Measurements from ENCODE around the gene SYNRG. TPM values are rescaled to one million over a fixed set of nuclear protein-coding genes. Genes with fewer than 3 reads are reported as not detected.

Gene SYNRG
- total RNA-seq, 4 donors from 2014 or later: 30.2 to 151 (median 56.7) TPM

- Histone ChIP-seq H3K27me3 (no peaks in the 10 kb centered on the region), H3K27ac (no peak overlapping the region), H3K4me3 (no peak overlapping the region), H3K36me3 (peaks cover 0 to 44% (median 22%) of the 10 kb centered on the region in 4 donors), H3K4me1 (no peaks in the 10 kb centered on the region), H3K9me3 (no peaks in the 10 kb centered on the region)
- TF ChIP-seq POLR2A (IDR thresholded peaks at IDR 0.05) (no peak), POLR2AphosphoS5 (IDR thresholded peaks at IDR 0.05) (no peak)
- TF ChIP-seq, protein P1, sequence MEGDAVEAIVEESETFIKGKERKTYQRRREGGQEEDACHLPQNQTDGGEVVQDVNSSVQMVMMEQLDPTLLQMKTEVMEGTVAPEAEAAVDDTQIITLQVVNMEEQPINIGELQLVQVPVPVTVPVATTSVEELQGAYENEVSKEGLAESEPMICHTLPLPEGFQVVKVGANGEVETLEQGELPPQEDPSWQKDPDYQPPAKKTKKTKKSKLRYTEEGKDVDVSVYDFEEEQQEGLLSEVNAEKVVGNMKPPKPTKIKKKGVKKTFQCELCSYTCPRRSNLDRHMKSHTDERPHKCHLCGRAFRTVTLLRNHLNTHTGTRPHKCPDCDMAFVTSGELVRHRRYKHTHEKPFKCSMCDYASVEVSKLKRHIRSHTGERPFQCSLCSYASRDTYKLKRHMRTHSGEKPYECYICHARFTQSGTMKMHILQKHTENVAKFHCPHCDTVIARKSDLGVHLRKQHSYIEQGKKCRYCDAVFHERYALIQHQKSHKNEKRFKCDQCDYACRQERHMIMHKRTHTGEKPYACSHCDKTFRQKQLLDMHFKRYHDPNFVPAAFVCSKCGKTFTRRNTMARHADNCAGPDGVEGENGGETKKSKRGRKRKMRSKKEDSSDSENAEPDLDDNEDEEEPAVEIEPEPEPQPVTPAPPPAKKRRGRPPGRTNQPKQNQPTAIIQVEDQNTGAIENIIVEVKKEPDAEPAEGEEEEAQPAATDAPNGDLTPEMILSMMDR (IDR thresholded peaks at IDR 0.05): no peak
- in situ Hi-C loops (cut with MboI; ENCODE audit: low pct_ligation_motif_present in 1 of 4, low pct_unique_long_range_greater_than_20kb in 1 of 4, low sequenced_read_pairs in 3 of 4) (no loop called here), intact Hi-C loops (cut with DNase I; ENCODE audit: low total_unique reads) (no loop called here)
- WGBS, 2 donors (ENCODE audit: low coverage in 1 of 2): 92 to 100% methylated on average over 1 to 5 of the region's 5 CpGs
- DNase-seq: no peak
These were observed 87.4 kb downstream of the SYNRG start for GRCh38 chr17:37521821-37522220.

DNA sequence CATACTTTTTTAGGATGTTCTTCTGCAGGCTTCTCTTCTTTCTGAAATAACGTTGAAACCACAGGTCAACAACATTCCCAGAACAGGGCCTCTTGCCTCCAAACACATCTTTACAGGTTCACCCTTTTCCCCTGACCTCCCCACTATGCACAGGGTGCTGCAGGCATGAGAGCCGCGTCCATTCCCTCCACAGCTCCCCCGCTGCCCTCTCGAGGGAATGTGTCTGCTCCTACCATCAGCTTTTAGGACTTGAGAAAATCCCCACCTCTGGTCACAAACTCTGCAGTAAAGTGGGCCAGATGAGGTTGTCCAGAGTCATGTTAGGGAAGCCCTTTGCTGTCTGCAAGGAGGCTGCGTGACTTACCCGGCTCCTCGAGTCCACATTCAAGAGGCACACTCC is 89.0 kb downstream of the SYNRG start:
- H3K4me3 ChIP-seq: no peak overlapping the region
- DNase-seq: no peak
- H3K27ac ChIP-seq: no peak overlapping the region
- H3K9me3 ChIP-seq: no peaks in the 10 kb centered on the region
- peaks cover 0 to 4% (median 0%) of the 10 kb centered on the region in 4 donors for H3K4me1 ChIP-seq
- H3K27me3 ChIP-seq: no peaks in the 10 kb centered on the region
- 88 to 89% methylated on average over 1 to 8 of the region's 8 CpGs for WGBS, 2 donors (ENCODE audit: low coverage in 1 of 2)
- TF ChIP-seq POLR2AphosphoS5 (IDR thresholded peaks at IDR 0.05) (no peak), EP300 (IDR thresholded peaks at IDR 0.05; ENCODE audit: low read depth) (no peak), POLR2A (IDR thresholded peaks at IDR 0.05) (no peak)
- TF ChIP-seq, protein P1 (IDR thresholded peaks at IDR 0.05): no peak
- intact Hi-C loops (cut with DNase I; ENCODE audit: low total_unique reads) (no loop called here), in situ Hi-C loops (cut with MboI; ENCODE audit: low pct_ligation_motif_present in 1 of 4, low pct_unique_long_range_greater_than_20kb in 1 of 4, low sequenced_read_pairs in 3 of 4) (no loop called here)
- peaks cover 0 to 49% (median 22%) of the 10 kb centered on the region in 4 donors for H3K36me3 ChIP-seq

GRCh38 chr17:37519251-37519985 is 89.8 kb downstream of the SYNRG start:
- Histone ChIP-seq H3K36me3 (peaks cover 0 to 45% (median 22%) of the 10 kb centered on the region in 4 donors), H3K4me1 (peaks cover 0 to 4% (median 0%) of the 10 kb centered on the region in 4 donors), H3K27ac (no peak overlapping the region), H3K4me3 (no peak overlapping the region), H3K9me3 (no peaks in the 10 kb centered on the region), H3K27me3 (no peaks in the 10 kb centered on the region)
- intact Hi-C loops (cut with DNase I; ENCODE audit: low total_unique reads) (no loop called here), in situ Hi-C loops (cut with MboI; ENCODE audit: low pct_ligation_motif_present in 1 of 4, low pct_unique_long_range_greater_than_20kb in 1 of 4, low sequenced_read_pairs in 3 of 4) (no loop called here)
- WGBS, 2 donors (ENCODE audit: low coverage in 1 of 2): 76 to 83% methylated on average over 5 of the region's 5 CpGs
- no peak for DNase-seq
- no peak for TF ChIP-seq EP300 (IDR thresholded peaks at IDR 0.05; ENCODE audit: low read depth)
- no peak for TF ChIP-seq POLR2A (IDR thresholded peaks at IDR 0.05)
- no peak for TF ChIP-seq POLR2AphosphoS5 (IDR thresholded peaks at IDR 0.05)
- TF ChIP-seq, protein P1 (IDR thresholded peaks at IDR 0.05): no peak

- Histone ChIP-seq H3K27ac (no peak overlapping the region), H3K9me3 (no peaks in the 10 kb centered on the region), H3K36me3 (peaks cover 0 to 41% (median 20%) of the 10 kb centered on the region in 4 donors), H3K4me3 (no peak overlapping the region), H3K27me3 (no peaks in the 10 kb centered on the region), H3K4me1 (peaks cover 0 to 4% (median 0%) of the 10 kb centered on the region in 4 donors)
- no peak for DNase-seq
- 84 to 96% methylated on average over 5 to 8 of the region's 8 CpGs for WGBS, 2 donors (ENCODE audit: low coverage in 1 of 2)
- in situ Hi-C loops (cut with MboI; ENCODE audit: low pct_ligation_motif_present in 1 of 4, low pct_unique_long_range_greater_than_20kb in 1 of 4, low sequenced_read_pairs in 3 of 4): no loop called here
- intact Hi-C loops (cut with DNase I; ENCODE audit: low total_unique reads): no loop called here
- no peak for TF ChIP-seq EP300 (IDR thresholded peaks at IDR 0.05; ENCODE audit: low read depth)
- TF ChIP-seq, protein P1 (IDR thresholded peaks at IDR 0.05): no peak
- TF ChIP-seq POLR2AphosphoS5 (IDR thresholded peaks at IDR 0.05): no peak
- no peak for TF ChIP-seq POLR2A (IDR thresholded peaks at IDR 0.05)
These were observed 90.4 kb downstream of the SYNRG start for GRCh38 chr17:37518826-37519225.
